Large intestine (tissue), 3 donors: ENCODE data around the gene ADAMTSL2. TPM values are rescaled to one million over a fixed set of nuclear protein-coding genes. Genes with fewer than 3 reads are reported as not detected.

Experiments used
- DNase-seq, 2 donors: peaks; one replicate each; pipeline versions ENCODE4 v3.0.0 to v3.0.0-alpha.2; 2013
- H3K27ac ChIP-seq: one replicate; pipeline ENCODE4 v1.5.1; 2013; ENCODE audit warnings: low read length
- H3K27me3 ChIP-seq: 2 replicates; pipeline ENCODE4 v1.6.1; 2013; ENCODE audit warnings: low read length; ENCODE audit not compliant: control insufficient read depth, insufficient read depth
- H3K36me3 ChIP-seq: 2 replicates; pipeline ENCODE4 v1.6.1; 2013; ENCODE audit warnings: low read length; ENCODE audit not compliant: control insufficient read depth, insufficient read depth
- H3K4me1 ChIP-seq: one replicate; pipeline ENCODE4 v1.6.1; 2013; ENCODE audit warnings: low read length; ENCODE audit not compliant: control insufficient read depth, insufficient read depth
- H3K4me3 ChIP-seq: one replicate; pipeline ENCODE4 v1.5.1; 2013; ENCODE audit warnings: low read length
- H3K9me3 ChIP-seq: one replicate; pipeline ENCODE4 v1.6.1; 2013; ENCODE audit warnings: mild to moderate bottlenecking, low read depth, low read length, moderate library complexity; ENCODE audit not compliant: control insufficient read depth
- WGBS: methylation state at CpG from one replicate; pipeline ENCODE4 v1.1.5; 2013; ENCODE audit warnings: low lambda C conversion rate; ENCODE audit not compliant: insufficient coverage; 5-methylcytosine and 5-hydroxymethylcytosine counted together
- polyA plus RNA-seq: library from polyadenylated mRNA; unstranded; fragments of 120-200 nt; gene quantifications from one replicate; pipeline ENCODE4 v1.2.1, GENCODE V29; 2013

The ADAMTSL2 gene
- polyA plus RNA-seq, 1 donor, result 0.69 TPM

DNA sequence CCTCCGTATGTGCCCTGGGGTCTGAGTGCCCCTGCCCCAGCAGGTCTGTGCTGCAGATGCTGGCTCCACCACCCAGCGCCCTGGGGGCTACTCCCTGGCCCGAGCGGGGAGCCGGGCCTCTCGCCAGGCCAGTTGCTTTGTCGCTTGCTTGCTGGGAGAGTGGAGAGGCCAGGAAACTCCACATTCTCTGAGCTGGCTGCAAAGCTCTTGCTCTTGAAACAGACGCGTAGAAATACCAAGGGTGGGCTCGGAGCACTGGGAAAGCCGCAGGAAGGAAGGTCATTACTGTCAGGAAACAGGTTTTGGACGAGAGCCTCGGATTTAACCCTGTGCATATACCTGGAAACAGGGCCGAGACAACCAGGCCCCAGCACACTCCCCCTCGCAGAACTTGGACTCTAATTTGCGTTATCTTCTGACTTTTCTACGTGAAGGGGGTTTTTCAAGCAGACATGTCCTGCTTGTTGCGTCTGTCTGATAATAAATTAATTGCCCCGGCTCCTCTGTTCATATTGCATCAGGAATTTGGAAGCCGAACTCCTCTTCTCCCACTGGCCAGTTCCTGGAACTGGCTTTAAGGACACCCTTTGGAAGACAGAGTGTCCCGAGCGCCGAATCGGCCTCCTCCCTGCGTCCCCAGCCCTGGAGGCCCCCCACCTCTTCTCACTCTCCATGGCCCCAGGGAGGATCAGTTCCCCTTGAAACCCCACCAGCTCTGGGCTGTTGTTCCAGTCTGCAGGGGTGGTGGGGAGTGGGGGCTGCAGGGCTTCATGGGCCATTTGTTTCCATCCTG is 11.2 kb downstream of the ADAMTSL2 start:
- Histone ChIP-seq H3K36me3 (no peaks in the 10 kb centered on the region), H3K27me3 (no peaks in the 10 kb centered on the region), H3K4me1 (no peaks in the 10 kb centered on the region), H3K9me3 (no peaks in the 10 kb centered on the region), H3K4me3 (no peak overlapping the region), H3K27ac (no peak overlapping the region)
- WGBS, result 80% methylated on average over 1 of the region's 25 CpGs
- DNase-seq, result no peak

DNA sequence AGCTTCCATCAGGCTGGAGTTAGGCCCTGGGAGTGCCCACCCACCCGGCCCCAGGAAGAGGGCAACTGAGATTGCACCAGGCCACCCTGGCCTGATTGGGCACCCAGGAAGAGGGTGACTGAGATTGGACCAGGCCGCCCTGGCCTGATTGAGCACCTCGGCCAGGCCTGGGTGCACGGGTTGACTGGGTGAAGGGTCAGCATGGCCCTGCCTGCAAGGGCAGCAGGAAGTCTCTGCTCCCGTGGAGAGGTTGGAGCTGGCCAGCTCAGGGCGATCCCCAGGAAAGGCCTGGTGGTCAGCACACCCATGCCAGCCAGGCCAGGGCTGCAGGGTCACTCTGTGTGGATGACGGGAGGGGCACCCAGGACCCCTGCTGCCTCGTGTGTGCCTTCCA is 11.8 kb downstream of the ADAMTSL2 start:
- H3K9me3 ChIP-seq, result no peaks in the 10 kb centered on the region
- no peak overlapping the region for H3K4me3 ChIP-seq
- H3K4me1 ChIP-seq, result no peaks in the 10 kb centered on the region
- no peaks in the 10 kb centered on the region for H3K27me3 ChIP-seq
- no peak for DNase-seq
- no CpG with 5 or more reads among the region's 8 CpGs for WGBS
- H3K36me3 ChIP-seq, result no peaks in the 10 kb centered on the region
- H3K27ac ChIP-seq, result no peak overlapping the region

DNA sequence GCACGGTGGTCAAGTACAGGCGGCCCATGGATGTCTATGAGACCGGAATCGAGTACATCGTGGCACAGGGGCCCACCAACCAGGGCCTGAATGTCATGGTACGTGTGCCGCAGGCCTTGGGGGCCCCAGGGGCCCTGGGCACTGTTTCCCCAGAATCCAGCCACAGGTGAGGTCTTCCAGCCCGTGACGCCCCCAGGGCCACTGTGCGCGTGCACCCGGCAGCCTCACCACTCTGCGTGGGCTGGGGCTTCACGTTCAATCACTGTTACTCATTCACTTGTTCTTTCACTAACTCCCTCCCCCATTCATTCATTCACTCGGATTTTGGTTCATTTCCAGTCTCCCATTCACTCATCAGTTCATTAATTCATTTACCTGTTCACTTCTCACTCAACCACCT is 12.6 kb downstream of the ADAMTSL2 start:
- H3K27ac ChIP-seq, result no peak overlapping the region
- H3K9me3 ChIP-seq, result no peaks in the 10 kb centered on the region
- no peaks in the 10 kb centered on the region for H3K36me3 ChIP-seq
- DNase-seq, result no peak
- H3K27me3 ChIP-seq, result no peaks in the 10 kb centered on the region
- H3K4me3 ChIP-seq, result no peak overlapping the region
- H3K4me1 ChIP-seq, result no peaks in the 10 kb centered on the region
- 57% methylated on average over 1 of the region's 15 CpGs for WGBS

DNA sequence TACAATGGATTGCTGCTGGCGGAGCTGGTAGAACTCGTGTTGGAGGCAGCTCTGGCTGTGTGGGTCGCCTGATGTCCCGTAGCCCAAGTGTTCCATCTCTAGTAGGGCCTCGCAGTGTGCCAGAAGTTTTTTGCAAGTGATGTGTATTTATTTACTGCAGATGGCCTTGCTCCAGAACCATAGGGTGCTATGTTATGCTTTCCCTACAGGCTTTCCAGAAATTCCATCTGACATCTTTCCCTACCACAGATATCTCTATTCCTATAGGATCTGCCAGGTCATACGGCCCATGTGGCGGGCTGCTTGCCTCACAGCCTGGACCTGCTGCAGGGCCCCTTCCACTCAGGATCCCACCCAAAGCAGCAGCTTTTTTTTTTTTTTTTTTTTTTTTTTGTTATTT is 16.9 kb downstream of the ADAMTSL2 start:
- H3K27ac ChIP-seq, result no peak overlapping the region
- no peaks in the 10 kb centered on the region for H3K27me3 ChIP-seq
- no peaks in the 10 kb centered on the region for H3K4me1 ChIP-seq
- no peaks in the 10 kb centered on the region for H3K36me3 ChIP-seq
- H3K4me3 ChIP-seq, result no peak overlapping the region
- no CpG with 5 or more reads among the region's 7 CpGs for WGBS
- H3K9me3 ChIP-seq, result no peaks in the 10 kb centered on the region
- no peak for DNase-seq

DNA sequence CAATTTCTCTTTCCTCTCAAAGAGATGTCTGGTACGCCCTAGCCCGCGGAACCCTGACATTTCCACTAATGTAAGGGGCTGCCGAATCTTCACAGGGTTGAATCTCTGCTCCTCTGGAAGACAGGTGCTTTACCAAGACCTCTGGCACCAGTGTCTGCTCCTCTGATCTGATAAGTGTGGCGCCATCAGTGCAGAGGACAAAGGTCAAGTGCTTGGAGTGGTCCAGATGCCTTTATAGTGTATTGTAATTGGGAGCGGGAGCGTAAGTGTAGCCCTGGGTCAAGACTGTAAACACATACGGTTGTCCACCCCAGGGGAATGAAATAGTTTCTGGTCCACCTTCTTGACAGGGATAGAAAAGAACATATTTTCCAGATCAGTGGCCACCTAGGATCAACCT is 17.7 kb downstream of the ADAMTSL2 start:
- H3K27ac ChIP-seq, result no peak overlapping the region
- H3K27me3 ChIP-seq, result no peaks in the 10 kb centered on the region
- H3K36me3 ChIP-seq, result no peaks in the 10 kb centered on the region
- no peak for DNase-seq
- H3K9me3 ChIP-seq, result no peaks in the 10 kb centered on the region
- H3K4me1 ChIP-seq, result no peaks in the 10 kb centered on the region
- no peak overlapping the region for H3K4me3 ChIP-seq
- WGBS, result no CpG with 5 or more reads among the region's 8 CpGs

DNA sequence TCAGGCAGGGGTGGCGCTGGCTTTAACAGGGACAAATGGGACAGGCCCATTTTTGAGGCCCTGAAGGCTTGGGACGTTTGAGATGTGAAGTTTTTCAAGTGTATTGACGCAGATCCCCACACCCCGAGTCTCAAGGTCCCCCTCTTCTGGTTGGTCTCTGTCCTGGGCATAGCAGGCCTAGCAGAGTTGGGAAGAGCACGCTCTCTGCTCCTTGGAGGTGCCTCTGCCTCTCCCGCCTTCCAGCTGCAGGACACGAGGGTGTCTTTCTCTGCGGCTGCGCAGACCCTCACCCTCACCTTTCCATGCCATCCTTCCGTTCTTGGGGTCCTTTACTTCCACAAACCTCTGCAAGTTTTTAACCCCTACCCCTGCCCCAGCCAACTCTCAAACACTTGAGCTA is 18.6 kb downstream of the ADAMTSL2 start:
- peaks cover 2% of the 10 kb centered on the region for H3K4me1 ChIP-seq
- H3K27me3 ChIP-seq, result no peaks in the 10 kb centered on the region
- H3K36me3 ChIP-seq, result no peaks in the 10 kb centered on the region
- H3K4me3 ChIP-seq, result no peak overlapping the region
- WGBS, result 90% methylated on average over 3 of the region's 10 CpGs
- H3K9me3 ChIP-seq, result no peaks in the 10 kb centered on the region
- no peak overlapping the region for H3K27ac ChIP-seq
- DNase-seq, result no peak

DNA sequence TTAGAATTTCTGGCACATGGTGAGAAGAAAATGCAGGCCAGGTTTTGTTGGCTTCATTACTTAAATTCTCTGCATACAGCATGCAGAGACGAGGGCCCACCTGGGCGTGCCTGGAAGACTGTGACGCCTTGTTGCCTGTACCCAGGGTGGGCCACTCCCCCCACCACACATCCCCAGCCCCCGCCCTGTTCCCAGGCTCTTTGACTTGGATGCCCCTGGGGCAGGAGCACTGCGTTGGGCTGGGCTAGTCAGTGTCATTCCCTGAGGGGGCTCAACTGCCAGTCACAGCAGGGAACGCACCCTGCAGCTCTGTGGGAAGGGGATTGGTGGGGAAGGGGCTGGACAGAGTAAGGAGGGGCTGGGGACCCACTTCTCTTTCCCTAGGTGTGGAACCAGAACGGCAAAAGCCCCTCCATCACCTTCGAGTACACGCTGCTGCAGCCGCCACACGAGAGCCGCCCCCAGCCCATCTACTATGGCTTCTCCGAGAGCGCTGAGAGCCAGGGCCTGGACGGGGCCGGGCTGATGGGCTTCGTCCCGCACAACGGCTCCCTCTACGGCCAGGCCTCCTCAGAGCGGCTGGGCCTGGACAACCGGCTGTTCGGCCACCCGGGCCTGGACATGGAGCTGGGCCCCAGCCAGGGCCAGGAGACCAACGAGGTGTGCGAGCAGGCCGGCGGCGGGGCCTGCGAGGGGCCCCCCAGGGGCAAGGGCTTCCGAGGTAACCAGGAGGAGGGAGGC is 19.6 kb downstream of the ADAMTSL2 start:
- H3K4me1 ChIP-seq, result peaks cover 2% of the 10 kb centered on the region
- no peak for DNase-seq
- H3K27ac ChIP-seq, result no peak overlapping the region
- no CpG with 5 or more reads among the region's 31 CpGs for WGBS
- H3K9me3 ChIP-seq, result no peaks in the 10 kb centered on the region
- no peaks in the 10 kb centered on the region for H3K27me3 ChIP-seq
- no peaks in the 10 kb centered on the region for H3K36me3 ChIP-seq
- H3K4me3 ChIP-seq, result no peak overlapping the region

DNA sequence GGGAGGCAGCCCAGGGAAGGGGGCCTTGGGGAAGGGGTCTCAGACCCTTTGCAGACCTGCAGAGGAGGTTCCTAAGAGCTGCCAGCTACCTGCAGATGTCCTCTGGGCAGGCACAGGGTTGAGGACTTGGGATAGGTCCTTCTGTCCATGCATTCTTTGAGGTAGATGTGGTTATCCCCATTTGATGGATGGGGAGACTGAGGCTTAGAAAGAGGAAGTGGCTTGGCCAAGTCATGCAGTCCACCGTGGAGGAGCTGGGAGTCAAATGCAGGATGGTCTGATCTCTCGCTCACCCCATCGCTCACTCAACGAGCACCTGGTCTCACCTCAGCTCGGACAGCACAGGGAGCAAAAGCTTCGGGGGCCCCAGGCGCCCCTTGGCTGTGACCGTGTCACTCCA is 20.2 kb downstream of the ADAMTSL2 start:
- no peak overlapping the region for H3K4me3 ChIP-seq
- no peak for DNase-seq
- no peaks in the 10 kb centered on the region for H3K9me3 ChIP-seq
- no peaks in the 10 kb centered on the region for H3K27me3 ChIP-seq
- H3K4me1 ChIP-seq, result peaks cover 2% of the 10 kb centered on the region
- no CpG with 5 or more reads among the region's 8 CpGs for WGBS
- H3K36me3 ChIP-seq, result no peaks in the 10 kb centered on the region
- no peak overlapping the region for H3K27ac ChIP-seq

DNA sequence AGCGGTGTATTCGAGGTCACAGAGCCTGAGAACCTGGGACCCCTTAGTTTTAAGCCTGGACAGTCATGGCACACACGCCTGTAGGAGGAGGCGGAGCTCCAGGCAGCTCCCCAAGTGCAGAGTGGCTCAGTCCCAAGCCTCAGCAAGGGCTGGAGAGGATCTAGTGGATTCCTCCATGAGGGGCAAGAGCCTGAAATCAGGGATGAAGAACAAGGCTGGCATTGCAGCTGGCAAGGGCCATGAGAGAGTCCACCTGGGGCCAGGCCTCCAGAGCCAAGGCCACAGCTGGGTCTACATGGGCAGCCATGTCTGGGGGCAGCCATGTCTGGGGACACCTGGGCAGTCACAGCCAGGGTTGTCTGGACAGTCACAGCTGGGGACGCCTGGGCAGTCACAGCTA is 21.9 kb downstream of the ADAMTSL2 start:
- no peak overlapping the region for H3K27ac ChIP-seq
- H3K27me3 ChIP-seq, result no peaks in the 10 kb centered on the region
- no peak overlapping the region for H3K4me3 ChIP-seq
- WGBS, result no CpG with 5 or more reads among the region's 5 CpGs
- no peak for DNase-seq
- H3K4me1 ChIP-seq, result peaks cover 2% of the 10 kb centered on the region
- H3K9me3 ChIP-seq, result no peaks in the 10 kb centered on the region
- H3K36me3 ChIP-seq, result no peaks in the 10 kb centered on the region

DNA sequence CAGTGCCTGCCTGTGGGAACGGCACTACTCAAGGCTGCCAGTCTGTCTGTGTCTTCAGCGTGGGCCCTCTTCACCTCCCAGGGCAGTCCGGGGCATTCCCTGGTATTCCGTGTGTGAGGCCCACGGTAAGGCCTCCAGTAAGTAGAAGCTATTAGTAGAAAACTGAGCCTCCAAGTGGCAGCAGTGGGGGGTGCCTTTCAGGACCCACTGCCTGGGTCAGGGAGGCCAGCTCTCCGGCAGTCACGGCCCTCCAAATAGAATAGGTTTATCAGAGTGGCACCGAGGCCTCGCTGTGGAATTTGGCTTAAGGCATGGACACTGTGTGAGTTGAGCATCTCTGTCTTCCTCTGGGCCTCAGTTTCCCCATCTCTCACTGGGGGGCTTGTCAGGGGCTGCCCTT is 23.1 kb downstream of the ADAMTSL2 start:
- DNase-seq, result no peak
- H3K27me3 ChIP-seq, result no peaks in the 10 kb centered on the region

More for the DNA sequence above, 23.1 kb downstream of the ADAMTSL2 start:
- Histone ChIP-seq H3K27ac (no peak overlapping the region), H3K9me3 (no peaks in the 10 kb centered on the region), H3K4me3 (no peak overlapping the region), H3K36me3 (no peaks in the 10 kb centered on the region), H3K4me1 (peaks cover 2% of the 10 kb centered on the region)
- WGBS, result no CpG with 5 or more reads among the region's 9 CpGs
